Transverse colon (tissue), 4 donors: ENCODE results near the gene TRNP1. TPM values are rescaled to one million over a fixed set of nuclear protein-coding genes. Genes with fewer than 3 reads are reported as not detected.

Experiments used
- DNase-seq: peaks from one replicate; pipeline ENCODE4 v3.0.0-alpha.2; 2019
- H3K27ac ChIP-seq, 4 donors: fragments of 200-600 bp; sonication (generic); 2 replicates each; pipeline ENCODE4 v1.5.1; 2016 to 2018; ENCODE audit warnings: inconsistent platforms in 4 of 4
- H3K27me3 ChIP-seq: fragments of 200-600 bp; sonication (generic); 2 replicates; pipeline ENCODE4 v1.5.1; 2017; ENCODE audit warnings: inconsistent platforms
- H3K36me3 ChIP-seq, 4 donors: fragments of 200-600 bp; sonication (generic); 2 replicates each; pipeline ENCODE4 v1.5.1; 2017 to 2019; ENCODE audit warnings: inconsistent platforms in 4 of 4
- H3K4me1 ChIP-seq, 4 donors: fragments of 200-600 bp; sonication (generic); 2 replicates each; pipeline ENCODE4 v1.5.1; 2017 to 2020; ENCODE audit warnings: inconsistent platforms in 4 of 4
- H3K4me3 ChIP-seq, 4 donors: fragments of 200-600 bp; sonication (generic); 1 replicate in 1 of 4; 2 replicates in 3 of 4; pipeline versions ENCODE4 v1.5.1 to v1.6.1; 2017 to 2019; ENCODE audit warnings: inconsistent platforms in 4 of 4
- H3K9me3 ChIP-seq, 2 donors: fragments of 200-600 bp; sonication (generic); 2 replicates each; pipeline ENCODE4 v1.5.1; 2017 to 2019; ENCODE audit warnings: inconsistent platforms in 2 of 2
- CTCF ChIP-seq, 5 experiments: fragments of 200-600 bp in 3 of 5; fragments of 450-650 bp in 2 of 5; sonication (generic) in 3 of 5; IDR thresholded peaks; 1 replicate in 2 of 5; 2 replicates in 3 of 5; pipeline ENCODE4 v1.5.1; 2016 to 2017; ENCODE audit warnings: antibody characterized with exemption in 5 of 5, inconsistent platforms in 3 of 5, mild to moderate bottlenecking in 2 of 5, moderate library complexity in 1 of 5
- EP300 ChIP-seq: sonication (generic); formaldehyde crosslinking; IDR thresholded peaks from one replicate; pipeline ENCODE4 v1.6.1; 2017; ENCODE audit warnings: antibody characterized with exemption, low read depth
- POLR2A ChIP-seq: fragments of 450-650 bp; IDR thresholded peaks from one replicate; pipeline ENCODE4 v1.6.1; 2016; ENCODE audit warnings: antibody characterized with exemption, mild to moderate bottlenecking, moderate library complexity
- POLR2AphosphoS5 ChIP-seq, 3 donors: sonication (generic); formaldehyde crosslinking; IDR thresholded peaks; one replicate each; pipeline ENCODE4 v1.6.1; 2016; ENCODE audit warnings: antibody characterized with exemption in 3 of 3
- WGBS, 2 donors: methylation state at CpG; one replicate each; pipeline ENCODE4 v1.1.5; 2018; ENCODE audit warnings: low coverage in 1 of 2; 5-methylcytosine and 5-hydroxymethylcytosine counted together
- in situ Hi-C, 4 donors: fragments of 200-750 bp; cut with MboI; loops; one replicate each; pipeline versions ENCODE4 v1.15.0 to v1.15.1; 2017; ENCODE audit warnings: low sequenced_read_pairs in 3 of 4, low pct_ligation_motif_present in 1 of 4, low pct_unique_long_range_greater_than_20kb in 1 of 4
- intact Hi-C: fragments of 100-400 bp; cut with DNase I; formaldehyde crosslinking; loops from one replicate; pipeline ENCODE4 v1.15.1; 2023; ENCODE audit warnings: low total_unique reads
- total RNA-seq, 4 donors: library from RNA; depleted of rRNA; stranded (reverse); fragments of >200 nt; gene quantifications; one replicate each; pipeline ENCODE4 v1.1.0, GENCODE V29; 2016

The TRNP1 gene
- total RNA-seq, 4 donors from 2014 or later, result 0.80 to 4.1 (median 2.3) TPM; not detected in 1

GRCh38 chr1:26965628-26966027, 27.9 kb upstream of the TRNP1 start:
- Histone ChIP-seq H3K4me1 (peaks cover 0 to 8% (median 3%) of the 10 kb centered on the region in 4 donors), H3K36me3 (no peaks in the 10 kb centered on the region), H3K27ac (no peak overlapping the region), H3K4me3 (no peak overlapping the region), H3K27me3 (peaks cover 7% of the 10 kb centered on the region), H3K9me3 (no peaks in the 10 kb centered on the region)
- in situ Hi-C loops (no loop called here), intact Hi-C loops (no loop called here)
- WGBS, 2 donors, result 88 to 92% methylated on average over 7 to 9 of the region's 9 CpGs
- DNase-seq, result no peak
- TF ChIP-seq POLR2AphosphoS5 (IDR thresholded peaks at IDR 0.05) (no peak), EP300 (no peak), POLR2A (no peak), CTCF (IDR thresholded peaks at IDR 0.05) (no peak)

GRCh38 chr1:26970810-26971209, 22.7 kb upstream of the TRNP1 start:
- H3K4me1 ChIP-seq, result no peaks in the 10 kb centered on the region
- no peak overlapping the region for H3K4me3 ChIP-seq
- in situ Hi-C loops, result no loop called here
- H3K27me3 ChIP-seq, result no peaks in the 10 kb centered on the region
- TF ChIP-seq POLR2AphosphoS5 (IDR thresholded peaks at IDR 0.05), result peak in 2 of 3 donors; percentile 19 to 39
- TF ChIP-seq EP300, result no peak
- DNase-seq, result peak; percentile 42
- intact Hi-C loops, result no loop called here
- 44 to 48% methylated on average over 3 to 7 of the region's 7 CpGs for WGBS, 2 donors
- H3K36me3 ChIP-seq, result no peaks in the 10 kb centered on the region
- peak overlapping the region in 2 of 4 donors; percentile 13 to 36 for H3K27ac ChIP-seq
- no peaks in the 10 kb centered on the region for H3K9me3 ChIP-seq

- DNase-seq, result no peak
- in situ Hi-C loops (no loop called here), intact Hi-C loops (no loop called here)
- no peak overlapping the region for H3K4me3 ChIP-seq
- H3K27me3 ChIP-seq, result no peaks in the 10 kb centered on the region
- TF ChIP-seq EP300 (no peak), POLR2AphosphoS5 (IDR thresholded peaks at IDR 0.05) (no peak), CTCF (IDR thresholded peaks at IDR 0.05) (no peak), POLR2A (no peak)
- H3K27ac ChIP-seq, result no peak overlapping the region
- H3K9me3 ChIP-seq, result no peaks in the 10 kb centered on the region
- WGBS, 2 donors, result 76 to 83% methylated on average over 1 to 3 of the region's 3 CpGs
- H3K36me3 ChIP-seq, result no peaks in the 10 kb centered on the region
- H3K4me1 ChIP-seq, result no peaks in the 10 kb centered on the region
These were observed 21.9 kb upstream of the TRNP1 start for GRCh38 chr1:26971590-26971989.

GRCh38 chr1:26972390-26972789, 21.1 kb upstream of the TRNP1 start:
- DNase-seq, result no peak
- WGBS, 2 donors, result 51 to 57% methylated on average over 5 to 6 of the region's 6 CpGs
- H3K36me3 ChIP-seq, result no peaks in the 10 kb centered on the region
- in situ Hi-C loops, result no loop called here
- intact Hi-C loops, result no loop called here
- TF ChIP-seq EP300 (no peak), POLR2AphosphoS5 (IDR thresholded peaks at IDR 0.05) (no peak), POLR2A (no peak), CTCF (IDR thresholded peaks at IDR 0.05) (no peak)
- no peaks in the 10 kb centered on the region for H3K4me1 ChIP-seq
- H3K9me3 ChIP-seq, result no peaks in the 10 kb centered on the region
- H3K27ac ChIP-seq, result no peak overlapping the region
- H3K4me3 ChIP-seq, result no peak overlapping the region
- no peaks in the 10 kb centered on the region for H3K27me3 ChIP-seq

- WGBS, 2 donors, result 71 to 86% methylated on average over 1 to 4 of the region's 4 CpGs
- H3K4me1 ChIP-seq, result no peaks in the 10 kb centered on the region
- H3K4me3 ChIP-seq, result no peak overlapping the region
- no peak for TF ChIP-seq POLR2AphosphoS5 (IDR thresholded peaks at IDR 0.05)
- no peak for TF ChIP-seq EP300
- TF ChIP-seq CTCF (IDR thresholded peaks at IDR 0.05), result no peak
- no peak for TF ChIP-seq POLR2A
- H3K9me3 ChIP-seq, result no peaks in the 10 kb centered on the region
- no peak overlapping the region for H3K27ac ChIP-seq
- in situ Hi-C loops, result no loop called here
- DNase-seq, result no peak
- intact Hi-C loops, result no loop called here
- no peaks in the 10 kb centered on the region for H3K36me3 ChIP-seq
- H3K27me3 ChIP-seq, result no peaks in the 10 kb centered on the region
These were observed 20.7 kb upstream of the TRNP1 start for GRCh38 chr1:26972821-26973220.
